Activated naive CD4-positive, alpha-beta T cell treated with anti-CD3 and anti-CD28 coated beads for 36 hours (primary cell): ENCODE results near the gene DST. TPM values are rescaled to one million over a fixed set of nuclear protein-coding genes. Genes with fewer than 3 reads are reported as not detected.

Experiments
- CTCF ChIA-PET: fragments of 350-600 bp; sonication (Branson Sonifier 250); formaldehyde crosslinking; loops from one replicate; lab custom pipeline; 2021; ENCODE audit warnings: antibody characterized with exemption; lab: Charles Lee
- DNase-seq: peaks from one replicate; pipeline ENCODE4 v3.0.0-alpha.2; 2020
- H3K27ac Mint-ChIP-seq: one replicate; pipeline ENCODE4 v1.8.0; 2021; ENCODE audit warnings: mild to moderate bottlenecking, mixed read lengths
- H3K27me3 Mint-ChIP-seq: one replicate; pipeline ENCODE4 v1.8.0; 2021; ENCODE audit warnings: low read depth, mixed read lengths
- H3K36me3 Mint-ChIP-seq: one replicate; pipeline ENCODE4 v1.8.0; 2021; ENCODE audit warnings: low read depth, mixed read lengths
- H3K4me1 Mint-ChIP-seq: one replicate; pipeline ENCODE4 v1.8.0; 2021; ENCODE audit warnings: low read depth, mixed read lengths
- H3K4me3 Mint-ChIP-seq: one replicate; pipeline ENCODE4 v1.8.0; 2021; ENCODE audit warnings: mild to moderate bottlenecking, moderate library complexity, mixed read lengths
- H3K9me3 Mint-ChIP-seq: one replicate; pipeline ENCODE4 v1.8.0; 2021; ENCODE audit warnings: mixed read lengths
- intact Hi-C: fragments of 100-400 bp; cut with micrococcal nuclease; formaldehyde crosslinking; loops from one replicate; pipeline ENCODE4 v1.15.1; 2023
- total RNA-seq, 2 experiments: library from RNA; stranded (reverse); gene quantifications; one replicate each; pipeline ENCODE4 v1.2.3, GENCODE V29; 2021

The DST gene
- total RNA-seq, 2 experiments from 2014 or later = 5.2 to 5.8 TPM

- Mint-ChIP-seq H3K36me3 (no peaks in the 10 kb centered on the region), H3K4me3 (no peak overlapping the region), H3K27ac (no peak overlapping the region), H3K27me3 (no peaks in the 10 kb centered on the region), H3K4me1 (no peaks in the 10 kb centered on the region), H3K9me3 (no peaks in the 10 kb centered on the region)
- intact Hi-C loops = loop anchor here (5.0 kb wide), 2 partner anchors 133 to 673 kb away; no protein-coding TSS in a partner anchor
- CTCF ChIA-PET = interaction anchor here (1.3 to 2.5 kb wide), 3 partner anchors 8 to 55 kb away, joined by 3 to 27 read pairs (median 6); no protein-coding TSS in a partner anchor
- DNase-seq = no peak
Observed at GRCh38 chr6:56540232-56541029, 102.3 kb downstream of the DST start.

GRCh38 chr6:56539527-56540105, 103.1 kb downstream of the DST start:
- no peak for DNase-seq
- CTCF ChIA-PET = interaction anchor here (1.3 to 1.4 kb wide), 2 partner anchors 9 to 56 kb away, joined by 3 to 6 read pairs; no protein-coding TSS in a partner anchor
- intact Hi-C loops = loop anchor here (5.0 kb wide), 2 partner anchors 132 to 672 kb away; no protein-coding TSS in a partner anchor
- H3K4me3 Mint-ChIP-seq = no peak overlapping the region
- no peaks in the 10 kb centered on the region for H3K9me3 Mint-ChIP-seq
- H3K4me1 Mint-ChIP-seq = no peaks in the 10 kb centered on the region
- no peak overlapping the region for H3K27ac Mint-ChIP-seq
- H3K36me3 Mint-ChIP-seq = no peaks in the 10 kb centered on the region
- H3K27me3 Mint-ChIP-seq = no peaks in the 10 kb centered on the region

GRCh38 chr6:56538851-56539250, 103.8 kb downstream of the DST start:
- no peak overlapping the region for H3K4me3 Mint-ChIP-seq
- intact Hi-C loops = no loop called here
- CTCF ChIA-PET = interaction anchor here (1.3 to 1.4 kb wide), 2 partner anchors 10 to 56 kb away, joined by 3 to 6 read pairs; no protein-coding TSS in a partner anchor
- H3K36me3 Mint-ChIP-seq = no peaks in the 10 kb centered on the region
- no peak for DNase-seq
- H3K27ac Mint-ChIP-seq = no peak overlapping the region
- no peaks in the 10 kb centered on the region for H3K27me3 Mint-ChIP-seq
- H3K9me3 Mint-ChIP-seq = no peaks in the 10 kb centered on the region
- no peaks in the 10 kb centered on the region for H3K4me1 Mint-ChIP-seq

GRCh38 chr6:56537223-56537770, 105.4 kb downstream of the DST start:
- Mint-ChIP-seq H3K27ac (no peak overlapping the region), H3K4me1 (no peaks in the 10 kb centered on the region), H3K27me3 (no peaks in the 10 kb centered on the region), H3K9me3 (no peaks in the 10 kb centered on the region), H3K4me3 (no peak overlapping the region), H3K36me3 (no peaks in the 10 kb centered on the region)
- no peak for DNase-seq
- CTCF ChIA-PET = interaction anchor here (0.6 kb wide), 1 partner anchor 16 kb away, joined by 6 read pairs; no protein-coding TSS in a partner anchor
- intact Hi-C loops = no loop called here

- CTCF ChIA-PET = no interaction called here
- DNase-seq = no peak
- Mint-ChIP-seq H3K9me3 (no peaks in the 10 kb centered on the region), H3K4me3 (no peak overlapping the region), H3K27me3 (no peaks in the 10 kb centered on the region), H3K36me3 (no peaks in the 10 kb centered on the region), H3K4me1 (no peaks in the 10 kb centered on the region), H3K27ac (no peak overlapping the region)
- intact Hi-C loops = no loop called here
Observed at GRCh38 chr6:56536536-56536935, 106.2 kb downstream of the DST start.

GRCh38 chr6:56535626-56536025, 107.1 kb downstream of the DST start:
- Mint-ChIP-seq H3K27ac (no peak overlapping the region), H3K27me3 (no peaks in the 10 kb centered on the region), H3K4me1 (no peaks in the 10 kb centered on the region), H3K9me3 (no peaks in the 10 kb centered on the region), H3K36me3 (no peaks in the 10 kb centered on the region), H3K4me3 (no peak overlapping the region)
- intact Hi-C loops = no loop called here
- CTCF ChIA-PET = no interaction called here
- DNase-seq = no peak

GRCh38 chr6:56534680-56535419, 107.8 kb downstream of the DST start:
- H3K4me3 Mint-ChIP-seq = no peak overlapping the region
- H3K9me3 Mint-ChIP-seq = no peaks in the 10 kb centered on the region
- no peaks in the 10 kb centered on the region for H3K36me3 Mint-ChIP-seq
- no peak overlapping the region for H3K27ac Mint-ChIP-seq
- no peaks in the 10 kb centered on the region for H3K4me1 Mint-ChIP-seq
- intact Hi-C loops = no loop called here
- no peaks in the 10 kb centered on the region for H3K27me3 Mint-ChIP-seq
- CTCF ChIA-PET = no interaction called here
- DNase-seq = no peak

- Mint-ChIP-seq H3K27ac (no peak overlapping the region), H3K36me3 (no peaks in the 10 kb centered on the region), H3K4me3 (no peak overlapping the region), H3K4me1 (no peaks in the 10 kb centered on the region), H3K27me3 (no peaks in the 10 kb centered on the region), H3K9me3 (no peaks in the 10 kb centered on the region)
- intact Hi-C loops = no loop called here
- no peak for DNase-seq
- CTCF ChIA-PET = no interaction called here
Observed at GRCh38 chr6:56532766-56533551, 109.7 kb downstream of the DST start.

GRCh38 chr6:56531839-56532595, 110.7 kb downstream of the DST start:
- intact Hi-C loops = no loop called here
- no peaks in the 10 kb centered on the region for H3K4me1 Mint-ChIP-seq
- no peak overlapping the region for H3K27ac Mint-ChIP-seq
- no peak for DNase-seq
- no peaks in the 10 kb centered on the region for H3K9me3 Mint-ChIP-seq
- CTCF ChIA-PET = interaction anchor here (1.2 kb wide), 1 partner anchor 38 kb away, joined by 4 read pairs; no protein-coding TSS in a partner anchor
- no peaks in the 10 kb centered on the region for H3K27me3 Mint-ChIP-seq
- no peaks in the 10 kb centered on the region for H3K36me3 Mint-ChIP-seq
- no peak overlapping the region for H3K4me3 Mint-ChIP-seq

GRCh38 chr6:56529594-56530191, 113.0 kb downstream of the DST start:
- Mint-ChIP-seq H3K4me1 (no peaks in the 10 kb centered on the region), H3K36me3 (no peaks in the 10 kb centered on the region), H3K4me3 (no peak overlapping the region), H3K9me3 (no peaks in the 10 kb centered on the region), H3K27me3 (peaks cover 1% of the 10 kb centered on the region), H3K27ac (no peak overlapping the region)
- intact Hi-C loops = no loop called here
- no peak for DNase-seq
- CTCF ChIA-PET = interaction anchor here (0.7 kb wide), 1 partner anchor 17 kb away, joined by 3 read pairs; no protein-coding TSS in a partner anchor
